Measurements from ENCODE around the gene YIF1B. TPM values are rescaled to one million over a fixed set of nuclear protein-coding genes. Genes with fewer than 3 reads are reported as not detected.
A peak's percentile ranks its signal among the peaks of the same experiment; 100 is the strongest.
"Not testable (repeated sequence)": the region's sequence is repeated elsewhere in the genome, so short reads cannot be mapped to it uniquely, and the experiment has no call there.

Gene YIF1B
- total and polyA plus RNA-seq, 5 donors from 2014 or later, result 22.9 to 47.7 (median 35.6) TPM

- H3K27ac Mint-ChIP-seq, result peak overlapping the region in 2 of 3 donors; percentile 61 to 65
- ATAC-seq (ENCODE audit: low read depth in 2 of 2), result no peak
Measured at GRCh38 chr19:38340927-38341326, 25.2 kb upstream of the YIF1B start.

GRCh38 chr19:38339011-38339410, 23.3 kb upstream of the YIF1B start:
- Mint-ChIP-seq H3K27ac (peak overlapping the region in 1 of 3 donors; percentile 67), H3K4me3 (peak overlapping the region in 1 of 4 donors; percentile 73), H3K4me1 (peaks cover 0 to 31% (median 6%) of the 10 kb centered on the region in 4 donors)
- H3K4me3 ChIP-seq (ENCODE audit: low read depth, low read length); H3K9me3 ChIP-seq (ENCODE audit: control insufficient read depth in 2 of 2, low read length in 2 of 2); H3K36me3 ChIP-seq (ENCODE audit: control insufficient read depth, insufficient read depth, low read length); H3K36me3 Mint-ChIP-seq; H3K27ac ChIP-seq (ENCODE audit: insufficient read depth, low read length, poor library complexity, severe bottlenecking); DNase-seq; ATAC-seq (ENCODE audit: low read depth in 2 of 2); H3K9me3 Mint-ChIP-seq; H3K27me3 Mint-ChIP-seq; H3K27me3 ChIP-seq (ENCODE audit: control insufficient read depth, insufficient read depth, low read length): not testable (repeated sequence)
- peaks cover 14% of the 10 kb centered on the region for H3K4me1 ChIP-seq (ENCODE audit: control insufficient read depth, insufficient read depth, low read length, poor library complexity, severe bottlenecking)

More at GRCh38 chr19:38340927-38341326, 25.2 kb upstream of the YIF1B start:
- peaks cover 14% of the 10 kb centered on the region for H3K4me1 ChIP-seq (ENCODE audit: control insufficient read depth, insufficient read depth, low read length, poor library complexity, severe bottlenecking)
- no peaks in the 10 kb centered on the region for H3K27me3 ChIP-seq (ENCODE audit: control insufficient read depth, insufficient read depth, low read length)
- Mint-ChIP-seq H3K36me3 (peaks cover 7% of the 10 kb centered on the region), H3K4me3 (no peak overlapping the region), H3K9me3 (no peaks in the 10 kb centered on the region), H3K4me1 (peaks cover 0 to 29% (median 6%) of the 10 kb centered on the region in 4 donors), H3K27me3 (no peaks in the 10 kb centered on the region)
- DNase-seq, result no peak
- no peaks in the 10 kb centered on the region for H3K9me3 ChIP-seq (ENCODE audit: control insufficient read depth in 2 of 2, low read length in 2 of 2)
- H3K4me3 ChIP-seq (ENCODE audit: low read depth, low read length), result no peak overlapping the region
- no peak overlapping the region for H3K27ac ChIP-seq (ENCODE audit: insufficient read depth, low read length, poor library complexity, severe bottlenecking)
- H3K36me3 ChIP-seq (ENCODE audit: control insufficient read depth, insufficient read depth, low read length), result no peaks in the 10 kb centered on the region

GRCh38 chr19:38337360-38337653, 21.6 kb upstream of the YIF1B start:
- H3K36me3 Mint-ChIP-seq, result no peaks in the 10 kb centered on the region
- DNase-seq (no peak), ATAC-seq (ENCODE audit: low read depth in 2 of 2) (no peak)

GRCh38 chr19:38336638-38337359, 21.1 kb upstream of the YIF1B start:
- no peaks in the 10 kb centered on the region for H3K27me3 Mint-ChIP-seq
- peak overlapping the region; percentile 93 to 100 (median 98) for H3K27ac Mint-ChIP-seq
- Histone ChIP-seq H3K9me3 (ENCODE audit: control insufficient read depth in 2 of 2, low read length in 2 of 2) (no peaks in the 10 kb centered on the region), H3K4me3 (ENCODE audit: low read depth, low read length) (peak overlapping the region; percentile 77), H3K27me3 (ENCODE audit: control insufficient read depth, insufficient read depth, low read length) (no peaks in the 10 kb centered on the region), H3K4me1 (ENCODE audit: control insufficient read depth, insufficient read depth, low read length, poor library complexity, severe bottlenecking) (peaks cover 14% of the 10 kb centered on the region), H3K36me3 (ENCODE audit: control insufficient read depth, insufficient read depth, low read length) (no peaks in the 10 kb centered on the region), H3K27ac (ENCODE audit: insufficient read depth, low read length, poor library complexity, severe bottlenecking) (peak overlapping the region; percentile 96)
- ATAC-seq (ENCODE audit: low read depth in 2 of 2) (peak; percentile 61 to 66), DNase-seq (peak; percentile 91 to 98 (median 94))
- H3K4me1 Mint-ChIP-seq, result peaks cover 0 to 28% (median 6%) of the 10 kb centered on the region in 4 donors
- H3K9me3 Mint-ChIP-seq, result no peaks in the 10 kb centered on the region
- H3K36me3 Mint-ChIP-seq, result no peaks in the 10 kb centered on the region
- H3K4me3 Mint-ChIP-seq, result peak overlapping the region; percentile 94 to 98 (median 96)

More at GRCh38 chr19:38337360-38337653, 21.6 kb upstream of the YIF1B start:
- Mint-ChIP-seq H3K27ac (peak overlapping the region; percentile 83 to 100 (median 98)), H3K4me3 (peak overlapping the region; percentile 94 to 98 (median 96)), H3K9me3 (no peaks in the 10 kb centered on the region), H3K4me1 (peaks cover 0 to 28% (median 6%) of the 10 kb centered on the region in 4 donors), H3K27me3 (no peaks in the 10 kb centered on the region)
- Histone ChIP-seq H3K27ac (ENCODE audit: insufficient read depth, low read length, poor library complexity, severe bottlenecking) (peak overlapping the region; percentile 96), H3K9me3 (ENCODE audit: control insufficient read depth in 2 of 2, low read length in 2 of 2) (no peaks in the 10 kb centered on the region), H3K36me3 (ENCODE audit: control insufficient read depth, insufficient read depth, low read length) (no peaks in the 10 kb centered on the region), H3K4me3 (ENCODE audit: low read depth, low read length) (peak overlapping the region; percentile 59), H3K27me3 (ENCODE audit: control insufficient read depth, insufficient read depth, low read length) (no peaks in the 10 kb centered on the region), H3K4me1 (ENCODE audit: control insufficient read depth, insufficient read depth, low read length, poor library complexity, severe bottlenecking) (peaks cover 14% of the 10 kb centered on the region)

- ATAC-seq (ENCODE audit: low read depth in 2 of 2), result peak; percentile 62 to 69
- H3K4me1 Mint-ChIP-seq, result peaks cover 0 to 28% (median 6%) of the 10 kb centered on the region in 4 donors
Measured at GRCh38 chr19:38335949-38336637, 20.3 kb upstream of the YIF1B start.

GRCh38 chr19:38333245-38333644, 17.5 kb upstream of the YIF1B start:
- no peaks in the 10 kb centered on the region for H3K9me3 Mint-ChIP-seq

More at GRCh38 chr19:38335949-38336637, 20.3 kb upstream of the YIF1B start:
- peak; percentile 91 to 97 (median 93) for DNase-seq
- Mint-ChIP-seq H3K27me3 (no peaks in the 10 kb centered on the region), H3K36me3 (no peaks in the 10 kb centered on the region), H3K27ac (peak overlapping the region; percentile 95 to 100 (median 98)), H3K4me3 (peak overlapping the region; percentile 94 to 98 (median 96)), H3K9me3 (no peaks in the 10 kb centered on the region)
- no peaks in the 10 kb centered on the region for H3K27me3 ChIP-seq (ENCODE audit: control insufficient read depth, insufficient read depth, low read length)
- peaks cover 14% of the 10 kb centered on the region for H3K4me1 ChIP-seq (ENCODE audit: control insufficient read depth, insufficient read depth, low read length, poor library complexity, severe bottlenecking)
- no peaks in the 10 kb centered on the region for H3K9me3 ChIP-seq (ENCODE audit: control insufficient read depth in 2 of 2, low read length in 2 of 2)
- peak overlapping the region; percentile 77 for H3K4me3 ChIP-seq (ENCODE audit: low read depth, low read length)
- no peaks in the 10 kb centered on the region for H3K36me3 ChIP-seq (ENCODE audit: control insufficient read depth, insufficient read depth, low read length)
- H3K27ac ChIP-seq (ENCODE audit: insufficient read depth, low read length, poor library complexity, severe bottlenecking), result peak overlapping the region; percentile 96

GRCh38 chr19:38331728-38332127, 16.0 kb upstream of the YIF1B start:
- H3K27ac Mint-ChIP-seq, result no peak overlapping the region
- H3K36me3 Mint-ChIP-seq, result peaks cover 20% of the 10 kb centered on the region

More at GRCh38 chr19:38333245-38333644, 17.5 kb upstream of the YIF1B start:
- DNase-seq (no peak), ATAC-seq (ENCODE audit: low read depth in 2 of 2) (no peak)
- H3K27me3 ChIP-seq (ENCODE audit: control insufficient read depth, insufficient read depth, low read length), result no peaks in the 10 kb centered on the region
- Mint-ChIP-seq H3K36me3 (peaks cover 11% of the 10 kb centered on the region), H3K27ac (no peak overlapping the region), H3K27me3 (no peaks in the 10 kb centered on the region), H3K4me3 (no peak overlapping the region), H3K4me1 (peaks cover 0 to 17% (median 4%) of the 10 kb centered on the region in 4 donors)
- no peaks in the 10 kb centered on the region for H3K9me3 ChIP-seq (ENCODE audit: control insufficient read depth in 2 of 2, low read length in 2 of 2)
- H3K36me3 ChIP-seq (ENCODE audit: control insufficient read depth, insufficient read depth, low read length), result peaks cover 1% of the 10 kb centered on the region
- no peak overlapping the region for H3K27ac ChIP-seq (ENCODE audit: insufficient read depth, low read length, poor library complexity, severe bottlenecking)
- no peak overlapping the region for H3K4me3 ChIP-seq (ENCODE audit: low read depth, low read length)
- H3K4me1 ChIP-seq (ENCODE audit: control insufficient read depth, insufficient read depth, low read length, poor library complexity, severe bottlenecking), result peaks cover 14% of the 10 kb centered on the region

More at GRCh38 chr19:38331728-38332127, 16.0 kb upstream of the YIF1B start:
- Histone ChIP-seq H3K4me1 (ENCODE audit: control insufficient read depth, insufficient read depth, low read length, poor library complexity, severe bottlenecking) (peaks cover 4% of the 10 kb centered on the region), H3K4me3 (ENCODE audit: low read depth, low read length) (no peak overlapping the region), H3K9me3 (ENCODE audit: control insufficient read depth in 2 of 2, low read length in 2 of 2) (no peaks in the 10 kb centered on the region), H3K27me3 (ENCODE audit: control insufficient read depth, insufficient read depth, low read length) (no peaks in the 10 kb centered on the region), H3K36me3 (ENCODE audit: control insufficient read depth, insufficient read depth, low read length) (peaks cover 16% of the 10 kb centered on the region), H3K27ac (ENCODE audit: insufficient read depth, low read length, poor library complexity, severe bottlenecking) (no peak overlapping the region)
- DNase-seq, result no peak
- Mint-ChIP-seq H3K9me3 (no peaks in the 10 kb centered on the region), H3K27me3 (no peaks in the 10 kb centered on the region), H3K4me1 (peaks cover 0 to 9% (median 4%) of the 10 kb centered on the region in 4 donors), H3K4me3 (no peak overlapping the region)
- no peak for ATAC-seq (ENCODE audit: low read depth in 2 of 2)

All from CD4-positive, CD25-positive, alpha-beta regulatory T cell (primary cell).